Umbilical cord (tissue), 2 donors: ENCODE results near the gene FGF21. TPM values are rescaled to one million over a fixed set of nuclear protein-coding genes. Genes with fewer than 3 reads are reported as not detected.
"Not testable (repeated sequence)": the region's sequence is repeated elsewhere in the genome, so short reads cannot be mapped to it uniquely, and the experiment has no call there.

Experiments
- DNase-seq: peaks from one replicate; pipeline ENCODE4 v3.0.0-alpha.2; 2015; ENCODE audit warnings: low spot score
- total RNA-seq: library from RNA; depleted of rRNA; stranded (reverse); fragments of >200 nt; gene quantifications from one replicate; pipeline ENCODE4 v1.2.3, GENCODE V29; 2014; ENCODE audit warnings: low replicate concordance; ENCODE audit not compliant: insufficient read depth

The FGF21 gene
- total RNA-seq, 1 donor from 2014 or later: not detected

DNA sequence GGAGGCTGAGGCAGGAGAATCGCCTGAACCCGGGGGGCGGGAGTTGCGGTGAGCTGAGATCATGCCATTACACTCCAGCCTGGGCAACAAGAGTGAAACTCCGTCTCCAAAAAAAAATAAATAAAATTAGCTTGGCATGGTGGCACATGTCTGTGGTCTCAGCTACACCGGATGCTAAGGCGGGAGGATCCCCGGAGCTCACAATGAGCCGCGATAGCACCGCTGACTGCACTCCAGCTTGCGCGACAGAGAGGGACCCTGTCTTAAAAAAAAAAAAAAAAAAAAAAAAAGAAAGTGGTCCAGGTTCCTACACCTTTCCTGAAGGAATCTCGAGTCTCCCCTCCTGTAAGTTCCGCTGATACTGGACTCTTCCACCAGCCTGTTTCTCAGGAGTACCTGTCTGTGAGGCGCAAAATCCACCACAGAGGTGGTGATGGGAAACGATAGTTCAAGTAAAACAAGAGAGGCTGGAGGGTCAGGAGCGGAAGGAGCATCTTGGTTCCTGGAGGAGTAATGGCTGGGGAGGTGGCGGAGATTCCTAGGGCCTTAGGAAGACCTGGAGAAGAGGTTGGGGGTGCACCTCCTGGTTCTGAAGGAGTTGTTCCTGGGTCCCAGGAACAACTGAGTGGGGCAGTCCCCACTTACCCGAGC is 3.4 kb upstream of the FGF21 start:
- DNase-seq: no peak

DNA sequence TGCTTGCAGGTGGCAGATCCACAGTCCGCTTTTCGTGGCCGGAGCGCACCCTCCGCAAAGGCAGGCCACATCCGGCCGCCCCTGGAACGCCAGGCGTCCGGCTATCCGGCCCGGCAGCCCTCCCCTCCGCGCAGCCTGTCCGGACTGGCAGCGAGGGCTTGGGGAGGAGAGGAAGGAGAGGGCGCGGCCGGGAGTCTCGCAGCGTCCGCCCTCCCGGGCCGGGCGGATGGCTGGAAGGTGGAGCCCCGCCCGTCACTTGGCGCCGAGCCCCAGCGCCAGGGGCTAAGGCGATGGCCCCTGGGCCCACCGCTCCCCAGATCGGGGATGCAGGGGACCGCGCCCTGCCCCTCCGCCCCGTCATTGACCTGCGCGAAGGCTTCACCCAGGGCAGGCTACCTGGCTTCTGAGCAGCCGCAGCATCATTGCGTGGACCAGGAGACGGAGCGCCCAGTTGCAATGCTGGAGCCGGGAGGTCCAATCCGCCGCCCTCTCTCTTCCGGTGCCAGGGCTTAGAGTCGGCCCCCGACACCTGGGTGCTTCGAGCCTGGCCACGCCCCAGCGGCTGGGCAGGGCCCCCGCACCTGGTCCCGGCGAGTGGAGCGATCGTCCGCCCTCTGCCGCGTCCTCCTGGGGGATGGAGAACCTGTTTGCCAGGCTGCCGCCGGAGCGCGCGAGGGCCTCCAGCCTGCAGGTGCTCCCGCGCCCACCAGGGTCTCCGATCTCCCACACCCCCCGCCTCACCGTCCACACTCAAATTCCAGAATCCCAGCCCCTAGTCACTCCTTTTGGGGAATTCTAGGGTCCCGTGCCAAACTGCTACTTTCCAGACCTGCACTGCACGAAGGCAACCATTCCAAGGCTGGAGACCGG is 2.6 kb upstream of the FGF21 start, which contains the start of gene FUT1:
TSS of gene FUT1 (minus strand) at position 146 of the 870 bp plus-strand sequence. CDS start 1,360 bp downstream, outside the sequence.
- DNase-seq: peak; percentile 74

GRCh38 chr19:48755787-48756186 is 463 bp downstream of the FGF21 start:
- no peak for DNase-seq

GRCh38 chr19:48756212-48756611 is 888 bp downstream of the FGF21 start:
- no peak for DNase-seq

DNA sequence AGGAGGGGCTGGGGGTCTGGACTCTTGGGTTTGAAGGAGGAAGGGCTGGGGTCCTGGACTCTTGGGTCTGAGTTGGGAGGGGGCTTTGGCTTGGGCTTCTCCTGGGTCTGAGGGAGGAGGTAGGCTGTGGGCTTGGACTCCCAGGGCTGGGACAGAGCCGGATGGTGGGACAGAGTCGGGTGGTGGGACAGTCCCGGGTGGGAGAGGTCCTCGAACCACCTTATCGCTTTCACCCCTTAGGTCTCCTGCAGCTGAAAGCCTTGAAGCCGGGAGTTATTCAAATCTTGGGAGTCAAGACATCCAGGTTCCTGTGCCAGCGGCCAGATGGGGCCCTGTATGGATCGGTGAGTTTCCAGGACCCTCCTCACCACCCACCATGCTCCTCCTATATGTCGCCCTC is 1.4 kb downstream of the FGF21 start:
- no peak for DNase-seq

- no peak for DNase-seq
Measured at GRCh38 chr19:48757089-48757675, 1.9 kb downstream of the FGF21 start.

DNA sequence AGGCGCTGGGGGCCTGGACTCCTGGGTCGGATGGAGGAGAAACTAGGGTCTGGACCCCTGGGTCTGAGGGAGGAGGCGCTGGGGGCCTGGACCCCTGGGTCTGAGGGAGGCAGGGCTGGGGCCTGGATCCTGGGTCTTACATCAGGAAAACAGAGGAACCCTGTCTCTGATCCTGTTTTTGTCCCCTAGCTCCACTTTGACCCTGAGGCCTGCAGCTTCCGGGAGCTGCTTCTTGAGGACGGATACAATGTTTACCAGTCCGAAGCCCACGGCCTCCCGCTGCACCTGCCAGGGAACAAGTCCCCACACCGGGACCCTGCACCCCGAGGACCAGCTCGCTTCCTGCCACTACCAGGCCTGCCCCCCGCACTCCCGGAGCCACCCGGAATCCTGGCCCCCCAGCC is 2.4 kb downstream of the FGF21 start:
- DNase-seq: no peak

- DNase-seq: no peak
Measured at GRCh38 chr19:48760504-48761205, 5.3 kb downstream of the FGF21 start.

GRCh38 chr19:48765816-48766215 is 10.5 kb downstream of the FGF21 start:
- not testable (repeated sequence) for DNase-seq

- DNase-seq: not testable (repeated sequence)
Measured at GRCh38 chr19:48768171-48768753, 12.9 kb downstream of the FGF21 start.

- DNase-seq: no peak
Measured at GRCh38 chr19:48768994-48769713, 13.8 kb downstream of the FGF21 start.

- DNase-seq: no peak
Measured at GRCh38 chr19:48770266-48770665, 14.9 kb downstream of the FGF21 start.

DNA sequence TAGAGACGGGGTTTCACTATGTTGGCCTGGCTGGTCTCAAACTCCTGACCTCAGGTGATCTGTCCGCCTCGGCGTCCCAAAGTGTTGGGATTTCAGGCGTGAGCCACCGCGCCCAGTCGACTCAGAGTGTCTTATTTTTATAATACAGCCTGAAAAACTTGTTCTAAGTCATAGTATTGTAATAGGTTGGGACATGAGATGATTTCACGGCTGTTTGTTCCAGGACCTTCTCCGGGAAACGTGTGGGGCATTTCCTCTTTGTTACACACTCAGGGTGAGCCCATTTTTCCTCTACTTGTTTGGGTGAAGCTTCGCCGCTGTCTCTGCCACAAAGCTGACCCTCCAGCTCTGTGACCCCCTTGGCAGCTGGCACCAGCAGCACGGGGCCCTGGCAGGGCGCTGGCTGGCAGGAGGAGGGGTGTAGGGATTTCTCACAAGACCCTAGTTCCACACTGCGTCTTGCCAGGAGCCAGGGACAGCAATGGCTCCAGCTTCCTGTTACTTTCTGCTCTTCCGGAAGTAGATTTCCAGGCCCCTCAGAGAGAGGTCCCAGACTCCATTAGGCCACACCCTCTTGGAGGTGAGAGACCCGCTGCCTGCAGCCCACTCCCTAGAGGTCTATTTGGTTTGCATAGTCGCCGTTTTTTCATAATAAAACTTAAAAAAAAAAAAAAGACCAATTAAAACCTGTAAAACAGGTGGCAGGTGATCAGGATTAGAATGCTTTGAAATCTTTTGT is 15.6 kb downstream of the FGF21 start:
- no peak for DNase-seq

- no peak for DNase-seq
Measured at GRCh38 chr19:48772503-48772953, 17.2 kb downstream of the FGF21 start.

DNA sequence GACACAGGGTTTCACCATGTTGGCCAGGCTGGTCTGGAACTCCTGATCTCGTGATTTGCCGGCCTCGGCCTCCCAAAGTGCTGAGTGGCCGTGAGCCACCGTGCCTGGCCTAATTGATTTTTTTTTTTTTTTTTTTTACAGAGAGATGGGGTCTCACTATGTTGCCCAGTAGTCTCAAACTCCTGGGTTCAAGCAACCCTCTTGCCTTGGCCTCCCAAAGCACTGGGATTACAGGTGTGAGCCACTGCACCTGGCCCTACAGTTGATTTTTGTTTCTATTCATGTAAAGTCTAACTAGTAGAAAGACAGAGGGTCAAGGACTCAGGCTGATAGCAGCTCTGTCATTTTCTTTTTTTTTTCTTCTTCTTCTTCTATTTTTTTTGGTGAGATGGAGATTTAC is 21.8 kb downstream of the FGF21 start:
- DNase-seq: no peak

- DNase-seq: no peak
Measured at GRCh38 chr19:48777720-48778119, 22.4 kb downstream of the FGF21 start.

GRCh38 chr19:48779636-48780035 is 24.3 kb downstream of the FGF21 start:
- DNase-seq: no peak

DNA sequence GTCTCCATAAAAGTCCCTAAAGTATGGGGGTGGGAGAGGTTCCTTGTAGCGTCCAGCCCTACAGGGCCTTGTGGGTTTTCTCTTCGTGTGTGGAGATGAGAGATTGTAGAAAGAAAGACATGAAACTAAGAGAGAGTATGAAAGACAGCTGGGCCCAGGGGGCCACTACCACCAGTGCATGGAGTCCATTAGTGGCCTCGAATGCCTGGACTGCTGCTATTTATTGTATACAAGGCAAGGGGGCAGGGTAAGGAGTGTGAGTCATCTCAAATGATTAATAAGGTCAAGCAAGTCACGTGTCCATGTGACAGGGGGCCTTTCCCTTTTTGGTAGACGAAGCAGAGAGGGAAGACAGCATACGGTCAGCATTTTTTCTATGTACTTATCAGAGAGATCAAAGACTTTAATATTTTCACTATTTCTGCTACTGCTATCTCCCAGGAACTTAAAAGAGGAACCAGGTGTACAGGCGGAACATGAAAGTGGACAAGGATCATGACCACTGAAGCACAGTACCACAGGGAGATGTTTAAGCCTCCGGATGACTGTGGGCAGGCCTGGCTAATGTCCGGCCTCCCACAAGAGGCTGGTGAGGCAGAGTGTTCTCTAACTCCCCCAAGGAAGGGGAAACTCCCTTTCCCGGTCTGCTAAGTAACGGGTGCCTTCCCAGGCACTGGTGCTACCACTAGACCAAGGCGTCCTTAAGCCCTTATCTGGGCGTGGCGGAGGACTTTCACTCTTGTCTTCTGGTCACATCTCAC is 25.5 kb downstream of the FGF21 start:
- DNase-seq: peak; percentile 62

GRCh38 chr19:48784527-48784926 is 29.2 kb downstream of the FGF21 start:
- no peak for DNase-seq
